Measurements from ENCODE around the gene TMEM258. TPM values are rescaled to one million over a fixed set of nuclear protein-coding genes. Genes with fewer than 3 reads are reported as not detected.

Gene TMEM258
- polyA plus RNA-seq, 1 of the 3 experiments (the other 2 are of a cell fraction) = 454 TPM

GRCh38 chr11:61838501-61838900 lies 46.1 kb upstream of the TMEM258 start:
- Histone ChIP-seq H3K27me3 (ENCODE audit: insufficient read depth) (no peaks in the 10 kb centered on the region), H3K79me2 (ENCODE audit: insufficient read depth) (peaks cover 8% of the 10 kb centered on the region; the same call in 1 of the 2 replicates), H4K20me1 (ENCODE audit: insufficient read depth) (no peaks in the 10 kb centered on the region; the same call in 1 of the 2 replicates), H3K9me2 (no peaks in the 10 kb centered on the region), H3K4me2 (no peak overlapping the region), H3K27ac (ENCODE audit: low read depth in 2 of 2, low read length in 1 of 2) (no peak overlapping the region), H3F3A (replicated peaks; ENCODE audit: insufficient read depth) (no peaks in the 10 kb centered on the region), H3K9ac (no peak overlapping the region), H3K36me3 (replicated peaks in 1 of 2; ENCODE audit: control insufficient read depth in 1 of 2, insufficient read depth in 2 of 2, low read length in 1 of 2) (peaks cover 9 to 44% of the 10 kb centered on the region in 2 experiments), H3K9me3 (no peaks in the 10 kb centered on the region), H2AFZ (ENCODE audit: low read depth) (no peak overlapping the region), H3K4me1 (ENCODE audit: control insufficient read depth in 1 of 2, insufficient read depth in 2 of 2, low read depth in 1 of 2, low read length in 1 of 2) (peaks cover 16 to 18% of the 10 kb centered on the region in 2 experiments; a peak in 2 of 4 replicates), H3K4me3 (ENCODE audit: low read depth in 2 of 2, low read length in 1 of 2) (no peak overlapping the region)
- ChIA-PET POLR2A (no interaction called here), CTCF (interaction anchor here (1.4 to 1.6 kb wide), 2 partner anchors 10 to 110 kb away, joined by 4 to 5 read pairs; no protein-coding TSS in a partner anchor)
- WGBS (ENCODE audit: low lambda C conversion rate) = 100% methylated on average over 5 of the region's 5 CpGs
- DNase-seq = no peak
- no peak for TF ChIP-seq RXRA (IDR thresholded peaks at IDR 0.05; ENCODE audit: borderline replicate concordance, low read depth)
- no peak for TF ChIP-seq SIN3A (IDR thresholded peaks at IDR 0.05; ENCODE audit: borderline replicate concordance, low read depth, low read length)
- TF ChIP-seq CTCF (IDR thresholded peaks at IDR 0.05) = no peak
- TF ChIP-seq EP300 (IDR thresholded peaks at IDR 0.05; ENCODE audit: borderline replicate concordance in 1 of 2, low read depth in 1 of 2, low read length in 1 of 2) = no peak
- TF ChIP-seq EZH2phosphoT487 (IDR thresholded peaks at IDR 0.05; ENCODE audit: borderline replicate concordance, low read depth) = no peak
- no peak for TF ChIP-seq CHD2 (IDR thresholded peaks at IDR 0.05; ENCODE audit: low read length, partially characterized antibody)
- no peak for TF ChIP-seq ELF1 (IDR thresholded peaks at IDR 0.05)
- no peak for TF ChIP-seq GATA2 (CRISPR knock-in tag; IDR thresholded peaks at IDR 0.05)
- no peak for TF ChIP-seq TCF12 (IDR thresholded peaks at IDR 0.05)
- TF ChIP-seq MAX (IDR thresholded peaks at IDR 0.05; ENCODE audit: low read depth) = no peak
- TF ChIP-seq MXI1 (IDR thresholded peaks at IDR 0.05; ENCODE audit: low read depth, low read length) = no peak
- TF ChIP-seq RCOR1 (IDR thresholded peaks at IDR 0.05; ENCODE audit: low read length) = no peak
- no peak for TF ChIP-seq TEAD4 (IDR thresholded peaks at IDR 0.05; ENCODE audit: borderline replicate concordance, insufficient read depth)
- TF ChIP-seq MEF2A (IDR thresholded peaks at IDR 0.05; ENCODE audit: borderline replicate concordance, low read depth) = no peak
- no peak for TF ChIP-seq YY1 (IDR thresholded peaks at IDR 0.05; ENCODE audit: low read depth)
- no peak for TF ChIP-seq RFX5 (IDR thresholded peaks at IDR 0.05; ENCODE audit: low read length)
- no peak for TF ChIP-seq NFIC (IDR thresholded peaks at IDR 0.05; ENCODE audit: borderline replicate concordance)
- no peak for TF ChIP-seq USF1 (IDR thresholded peaks at IDR 0.05; ENCODE audit: borderline replicate concordance, low read depth)
- TF ChIP-seq SMC3 (IDR thresholded peaks at IDR 0.05; ENCODE audit: low read depth, low read length) = no peak
- no peak for TF ChIP-seq GABPA (IDR thresholded peaks at IDR 0.05; ENCODE audit: low read depth)

Data from SK-N-SH (cell line).